Measurements from ENCODE around the gene PIGV. TPM values are rescaled to one million over a fixed set of nuclear protein-coding genes. Genes with fewer than 3 reads are reported as not detected.

PIGV gene
- polyA plus RNA-seq, 1 donor (not counting 4 experiments of a cell fraction or from before 2014, with no cell fraction given) = 14.2 TPM

GRCh38 chr1:26814377-26814776, 26.6 kb downstream of the PIGV start:
- Histone ChIP-seq H3K9me3 (ENCODE audit: control insufficient read depth, low read depth, low read length) (no peaks in the 10 kb centered on the region), H3K9me1 (ENCODE audit: control insufficient read depth, extremely low read depth, insufficient read depth, low read length) (no peaks in the 10 kb centered on the region), H3K36me3 (ENCODE audit: control insufficient read depth in 2 of 2, extremely low read depth in 1 of 2, insufficient read depth in 2 of 2, low read length in 2 of 2) (no peaks in the 10 kb centered on the region), H4K20me1 (ENCODE audit: control insufficient read depth, extremely low read depth, insufficient read depth, low read length) (no peaks in the 10 kb centered on the region), H3K27me3 (ENCODE audit: control insufficient read depth, extremely low read depth, insufficient read depth, low read length) (no peaks in the 10 kb centered on the region), H2AFZ (ENCODE audit: control insufficient read depth, low read length) (no peak overlapping the region), H3K79me2 (ENCODE audit: control insufficient read depth, insufficient read depth, low read length) (no peaks in the 10 kb centered on the region), H3K27ac (ENCODE audit: control insufficient read depth, insufficient read depth, low read length) (no peak overlapping the region), H3K4me1 (ENCODE audit: control insufficient read depth, extremely low read depth, insufficient read depth, low read length) (no peaks in the 10 kb centered on the region), H3K4me3 (ENCODE audit: control insufficient read depth in 2 of 3, extremely low read depth in 1 of 3, insufficient read depth in 2 of 3, low read depth in 1 of 3, low read length in 3 of 3) (no peak overlapping the region), H3K9ac (ENCODE audit: control insufficient read depth, extremely low read depth, insufficient read depth, low read length) (no peak overlapping the region), H3K4me2 (ENCODE audit: control insufficient read depth, extremely low read depth, insufficient read depth, low read depth, low read length) (no peak overlapping the region)
- no peak for FAIRE-seq
- dilution Hi-C loops (cut with MboI; ENCODE audit: extremely low pct_ligation_motif_present, low sequenced_read_pairs) = no loop called here
- DNase-seq (ENCODE audit: low read depth, low spot score) = no peak
- TF ChIP-seq CTCF (optimal IDR thresholded peaks at IDR 0.05 in 1 of 3, IDR thresholded peaks at IDR 0.05 in 1 of 3, conservative IDR thresholded peaks at IDR 0.05 in 1 of 3; ENCODE audit: extremely low read depth in 1 of 3, insufficient read depth in 2 of 3, low read length in 3 of 3) (no peak), EZH2 (IDR thresholded peaks at IDR 0.05; ENCODE audit: low read length) (no peak)

- no peak overlapping the region for H3K4me2 ChIP-seq (ENCODE audit: control insufficient read depth, extremely low read depth, insufficient read depth, low read depth, low read length)
- no peak for FAIRE-seq
Measured at GRCh38 chr1:26814893-26815292, 27.1 kb downstream of the PIGV start.

More at GRCh38 chr1:26814893-26815292, 27.1 kb downstream of the PIGV start:
- TF ChIP-seq CTCF (optimal IDR thresholded peaks at IDR 0.05 in 1 of 3, IDR thresholded peaks at IDR 0.05 in 1 of 3, conservative IDR thresholded peaks at IDR 0.05 in 1 of 3; ENCODE audit: extremely low read depth in 1 of 3, insufficient read depth in 2 of 3, low read length in 3 of 3) (no peak), EZH2 (IDR thresholded peaks at IDR 0.05; ENCODE audit: low read length) (no peak)
- DNase-seq (ENCODE audit: low read depth, low spot score) = no peak
- H2AFZ ChIP-seq (ENCODE audit: control insufficient read depth, low read length) = no peak overlapping the region
- no peaks in the 10 kb centered on the region for H3K36me3 ChIP-seq (ENCODE audit: control insufficient read depth in 2 of 2, extremely low read depth in 1 of 2, insufficient read depth in 2 of 2, low read length in 2 of 2)
- H3K4me1 ChIP-seq (ENCODE audit: control insufficient read depth, extremely low read depth, insufficient read depth, low read length) = no peaks in the 10 kb centered on the region
- no peak overlapping the region for H3K27ac ChIP-seq (ENCODE audit: control insufficient read depth, insufficient read depth, low read length)
- no peak overlapping the region for H3K9ac ChIP-seq (ENCODE audit: control insufficient read depth, extremely low read depth, insufficient read depth, low read length)
- no peaks in the 10 kb centered on the region for H3K9me1 ChIP-seq (ENCODE audit: control insufficient read depth, extremely low read depth, insufficient read depth, low read length)
- no peaks in the 10 kb centered on the region for H4K20me1 ChIP-seq (ENCODE audit: control insufficient read depth, extremely low read depth, insufficient read depth, low read length)
- H3K79me2 ChIP-seq (ENCODE audit: control insufficient read depth, insufficient read depth, low read length) = no peaks in the 10 kb centered on the region
- H3K9me3 ChIP-seq (ENCODE audit: control insufficient read depth, low read depth, low read length) = no peaks in the 10 kb centered on the region
- no peaks in the 10 kb centered on the region for H3K27me3 ChIP-seq (ENCODE audit: control insufficient read depth, extremely low read depth, insufficient read depth, low read length)
- dilution Hi-C loops (cut with MboI; ENCODE audit: extremely low pct_ligation_motif_present, low sequenced_read_pairs) = no loop called here
- H3K4me3 ChIP-seq (ENCODE audit: control insufficient read depth in 2 of 3, extremely low read depth in 1 of 3, insufficient read depth in 2 of 3, low read depth in 1 of 3, low read length in 3 of 3) = no peak overlapping the region
